Hippocampal formation (tissue), 2 donors: ENCODE measurements around the gene PDLIM4.
A peak's percentile ranks its signal among the peaks of the same experiment; 100 is the strongest.

Experiments
- DNase-seq, 2 donors: peaks; one replicate each; lab custom pipeline; 2025; lab: John Stamatoyannopoulos, UW

Gene PDLIM4

GRCh38 chr5:132227485-132228240, 29.8 kb upstream of the PDLIM4 start, which contains the start of gene P4HA2:
Gene P4HA2 (minus strand): TSS chr5:132227853. CDS start chr5:132218626, 9,227 bp downstream.
- DNase-seq, result peak; percentile 20 to 48

GRCh38 chr5:132228241-132229035, 29.1 kb upstream of the PDLIM4 start:
- DNase-seq, result no peak

- DNase-seq, result no peak
Measured at GRCh38 chr5:132229236-132229635, 28.3 kb upstream of the PDLIM4 start.

DNA sequence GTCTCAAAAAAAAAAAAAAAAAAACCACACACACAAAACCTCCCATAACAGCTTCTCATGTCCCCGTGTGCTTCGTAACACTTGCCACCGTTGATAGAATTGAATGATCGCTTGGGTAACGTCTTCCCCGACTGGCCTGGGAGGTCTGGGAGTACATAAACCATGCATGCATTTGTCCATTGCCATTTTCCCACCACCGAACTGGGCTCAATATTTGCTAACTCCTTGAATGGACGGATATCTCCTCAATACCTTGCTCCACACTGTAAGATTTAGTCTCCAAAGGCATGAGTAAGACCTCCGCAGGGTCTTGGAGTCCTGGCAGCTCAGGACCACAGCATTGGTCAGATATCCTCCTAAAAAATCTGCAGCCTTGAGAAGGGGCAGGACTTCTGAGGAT, 26.6 kb upstream of the PDLIM4 start:
- DNase-seq, result no peak

DNA sequence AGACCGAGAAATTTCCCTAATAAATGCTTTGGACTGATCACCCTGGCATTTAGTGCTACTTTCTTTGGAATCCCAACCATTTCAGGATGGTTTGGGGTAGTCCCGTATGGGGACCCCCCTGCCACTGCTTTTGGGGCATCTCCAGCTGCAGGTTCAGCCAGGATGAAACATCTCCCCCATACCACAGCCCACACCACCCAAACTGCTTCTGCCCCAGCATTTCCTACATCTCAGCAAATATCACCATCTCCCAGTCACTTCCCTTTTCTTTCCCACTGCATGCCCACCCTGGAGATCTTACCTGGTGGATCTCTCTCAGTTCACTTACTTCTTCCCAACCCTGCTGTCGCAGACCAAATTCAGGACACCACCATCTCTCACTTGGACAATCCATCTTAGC, 25.0 kb upstream of the PDLIM4 start:
- DNase-seq, result no peak

- DNase-seq, result no peak
Measured at GRCh38 chr5:132233081-132233480, 24.4 kb upstream of the PDLIM4 start.

DNA sequence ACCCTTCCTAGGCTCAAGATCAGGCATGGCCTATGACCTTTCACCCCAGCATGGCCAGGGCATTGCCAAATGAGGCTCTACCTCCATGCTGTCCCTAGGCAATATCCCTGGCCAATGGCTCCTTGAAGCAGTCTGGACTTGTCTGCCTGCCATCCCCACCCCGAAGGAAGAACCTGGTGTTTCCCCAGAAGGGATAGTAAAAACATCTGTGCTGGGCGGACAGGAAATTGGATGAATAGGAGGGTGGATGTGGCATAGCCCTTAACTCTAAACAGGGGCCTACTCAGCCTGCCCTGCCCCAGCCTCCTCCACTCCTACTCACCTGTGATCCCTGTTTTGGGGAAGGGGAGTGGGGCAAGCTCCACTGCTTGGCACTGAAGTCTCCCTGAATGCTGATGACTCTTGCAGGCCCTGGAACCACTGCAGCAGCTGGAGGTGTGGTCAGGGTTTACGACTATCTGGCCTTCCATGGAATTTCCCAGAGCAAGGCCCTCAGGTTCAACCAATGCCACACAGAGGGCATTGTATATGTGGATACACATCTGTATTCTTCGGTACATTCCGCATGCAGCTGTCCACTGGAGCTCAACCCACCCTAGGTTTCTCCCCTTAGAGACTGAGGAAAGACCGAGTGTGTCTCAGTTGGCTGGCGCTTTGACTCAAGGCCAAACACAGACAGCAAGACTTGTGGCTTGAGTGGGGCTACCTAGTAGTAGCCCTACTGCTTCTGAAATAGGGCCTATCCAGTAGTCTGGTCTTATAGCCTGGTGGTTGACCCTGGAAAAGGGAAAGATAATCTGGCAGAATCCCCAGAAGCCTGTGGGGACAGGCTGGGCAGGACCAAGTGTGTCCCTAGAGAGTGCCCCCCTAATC, 23.4 kb upstream of the PDLIM4 start:
- DNase-seq, result no peak

DNA sequence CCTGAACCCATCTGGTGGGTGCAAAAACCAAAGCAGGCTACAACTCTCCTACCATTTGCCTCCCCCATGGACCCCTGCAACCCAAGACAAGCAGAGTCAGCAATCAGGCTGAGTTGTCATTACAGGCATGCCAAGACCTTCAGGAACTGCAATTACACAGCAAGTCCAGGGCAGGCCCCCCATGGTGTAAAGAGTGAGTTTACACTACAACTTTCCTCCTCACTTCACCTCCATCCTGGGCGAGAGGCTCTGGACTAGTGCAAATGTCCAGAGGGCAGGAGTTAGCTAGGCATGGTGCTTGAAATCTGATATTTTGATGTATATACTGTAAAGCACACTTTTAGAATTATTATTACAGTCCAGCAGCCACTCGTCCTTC, 22.8 kb upstream of the PDLIM4 start:
- DNase-seq, result no peak

GRCh38 chr5:132235340-132235739, 22.2 kb upstream of the PDLIM4 start:
- DNase-seq, result no peak

GRCh38 chr5:132237141-132237540, 20.4 kb upstream of the PDLIM4 start:
- no peak for DNase-seq

- DNase-seq, result no peak
Measured at GRCh38 chr5:132237670-132238069, 19.8 kb upstream of the PDLIM4 start.

DNA sequence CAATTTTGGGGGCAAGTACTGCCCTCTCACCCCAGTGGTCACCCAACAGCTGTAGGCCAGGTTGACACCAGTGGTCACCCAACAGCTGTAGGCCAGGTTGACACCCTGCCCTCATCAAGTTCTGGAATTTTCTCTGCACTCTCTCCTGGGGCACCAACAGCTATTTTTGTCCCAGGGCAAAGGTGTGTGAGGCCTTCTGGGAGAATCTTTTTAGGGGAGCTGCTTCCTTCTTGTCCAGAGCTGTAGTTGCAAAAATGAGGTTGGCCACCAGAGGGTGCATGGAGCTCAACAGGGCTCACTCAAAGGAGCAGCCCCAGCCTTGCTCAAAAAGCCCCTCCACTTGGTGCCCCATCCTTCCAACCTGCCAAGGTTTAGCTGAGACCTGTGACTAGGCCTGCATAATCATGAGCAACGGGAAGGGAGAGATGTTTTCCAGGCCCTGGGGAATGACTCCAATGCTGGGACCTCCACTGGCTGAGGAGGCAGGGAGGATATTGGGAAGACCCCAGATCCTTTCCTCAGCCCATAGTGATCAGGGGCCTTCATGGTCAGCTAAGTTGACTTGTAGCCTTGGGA, 19.2 kb upstream of the PDLIM4 start:
- DNase-seq, result peak; percentile 19 to 38

- DNase-seq, result no peak
Measured at GRCh38 chr5:132238901-132239500, 18.5 kb upstream of the PDLIM4 start.

GRCh38 chr5:132239776-132240175, 17.7 kb upstream of the PDLIM4 start:
- DNase-seq, result no peak

GRCh38 chr5:132243366-132243977, 14.0 kb upstream of the PDLIM4 start:
- no peak for DNase-seq

GRCh38 chr5:132245593-132245992, 11.9 kb upstream of the PDLIM4 start:
- no peak for DNase-seq

DNA sequence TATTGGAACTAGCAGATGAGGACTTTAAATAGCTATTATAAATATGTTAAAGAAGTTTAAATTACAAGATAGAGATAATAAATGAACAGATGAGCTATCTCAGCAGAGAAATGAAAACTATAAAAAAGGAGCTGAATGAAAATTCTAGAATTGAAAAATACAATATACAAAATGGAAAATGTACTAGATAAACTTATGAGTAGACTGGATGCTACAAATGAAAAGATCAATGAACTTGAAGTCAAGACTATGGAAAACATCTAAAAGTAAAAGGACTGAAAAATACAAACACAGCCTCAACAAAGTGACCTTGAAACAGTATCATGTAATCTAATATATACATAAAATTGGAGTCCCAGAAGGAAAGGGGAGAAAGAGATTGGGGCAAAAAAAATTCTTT, 10.7 kb upstream of the PDLIM4 start:
- DNase-seq, result no peak

- no peak for DNase-seq
Measured at GRCh38 chr5:132250547-132250946, 6.9 kb upstream of the PDLIM4 start.

GRCh38 chr5:132251220-132251725, 6.2 kb upstream of the PDLIM4 start:
- peak; percentile 7 to 65 for DNase-seq

- no peak for DNase-seq
Measured at GRCh38 chr5:132253008-132253441, 4.5 kb upstream of the PDLIM4 start.
